SW 1271 (cell line): Measurements from ENCODE around the gene SLCO2A1.

ENCODE experiments used
- DNase-seq, 2 experiments: peaks; one replicate each; lab custom pipeline; 2025; lab: John Stamatoyannopoulos, UW

The SLCO2A1 gene

GRCh38 chr3:133949438-133949837 is 80.3 kb downstream of the SLCO2A1 start:
- no peak for DNase-seq

- no peak for DNase-seq
These were observed 80.7 kb downstream of the SLCO2A1 start for GRCh38 chr3:133948996-133949395.

- DNase-seq: no peak
These were observed 81.5 kb downstream of the SLCO2A1 start for GRCh38 chr3:133948131-133948810.

GRCh38 chr3:133945381-133946095 is 84.2 kb downstream of the SLCO2A1 start:
- no peak for DNase-seq

- DNase-seq: no peak
These were observed 84.9 kb downstream of the SLCO2A1 start for GRCh38 chr3:133944641-133945380.

GRCh38 chr3:133944181-133944580 is 85.5 kb downstream of the SLCO2A1 start:
- no peak for DNase-seq

- DNase-seq: peak; percentile 45 to 88
These were observed 86.0 kb downstream of the SLCO2A1 start for GRCh38 chr3:133943639-133944141.

- DNase-seq: no peak
These were observed 86.6 kb downstream of the SLCO2A1 start for GRCh38 chr3:133943031-133943535.

- DNase-seq: no peak
These were observed 88.3 kb downstream of the SLCO2A1 start for GRCh38 chr3:133941415-133941821.

GRCh38 chr3:133940536-133940935 is 89.2 kb downstream of the SLCO2A1 start:
- no peak for DNase-seq

- no peak for DNase-seq
These were observed 90.3 kb downstream of the SLCO2A1 start for GRCh38 chr3:133939463-133939835.

GRCh38 chr3:133938770-133939462 is 90.8 kb downstream of the SLCO2A1 start:
- DNase-seq: peak in 1 of 2 experiments; percentile 46

- no peak for DNase-seq
These were observed 91.7 kb downstream of the SLCO2A1 start for GRCh38 chr3:133937756-133938601.

GRCh38 chr3:133937061-133937686 is 92.6 kb downstream of the SLCO2A1 start:
- DNase-seq: no peak

GRCh38 chr3:133935843-133936769 is 93.6 kb downstream of the SLCO2A1 start:
- DNase-seq: no peak

GRCh38 chr3:133934996-133935842 is 94.5 kb downstream of the SLCO2A1 start:
- DNase-seq: no peak

- no peak for DNase-seq
These were observed 95.4 kb downstream of the SLCO2A1 start for GRCh38 chr3:133934073-133934970.
